Endothelial cell of hepatic sinusoid (primary cell): ENCODE data around the gene RELB.
"Not testable (repeated sequence)": the region's sequence is repeated elsewhere in the genome, so short reads cannot be mapped to it uniquely, and the experiment has no call there.

Source experiments
- in situ Hi-C: cut with HindIII; loops from 2 replicates; pipeline ENCODE4 v1.10.0; 2017; ENCODE audit warnings: low sequenced_read_pairs

RELB gene

GRCh38 chr19:44984005-44984404 is 17.3 kb upstream of the RELB start:
- in situ Hi-C loops, result no loop called here

GRCh38 chr19:44985445-44985844 is 15.8 kb upstream of the RELB start:
- in situ Hi-C loops, result no loop called here

- in situ Hi-C loops, result no loop called here
Measured at GRCh38 chr19:44986389-44986788, 14.9 kb upstream of the RELB start.

GRCh38 chr19:44987148-44987675 is 14.1 kb upstream of the RELB start:
- in situ Hi-C loops, result no loop called here

GRCh38 chr19:44988273-44988672 is 13.0 kb upstream of the RELB start:
- in situ Hi-C loops, result no loop called here

GRCh38 chr19:44988896-44989556 is 12.2 kb upstream of the RELB start:
- in situ Hi-C loops, result no loop called here

- in situ Hi-C loops, result no loop called here
Measured at GRCh38 chr19:44990459-44990858, 10.8 kb upstream of the RELB start.

- in situ Hi-C loops, result no loop called here
Measured at GRCh38 chr19:44990966-44991365, 10.3 kb upstream of the RELB start.

GRCh38 chr19:44992336-44993163 is 8.7 kb upstream of the RELB start:
- in situ Hi-C loops, result no loop called here

GRCh38 chr19:44993526-44993925 is 7.7 kb upstream of the RELB start:
- in situ Hi-C loops, result no loop called here

- in situ Hi-C loops, result no loop called here
Measured at GRCh38 chr19:44993926-44994537, 7.2 kb upstream of the RELB start.

- in situ Hi-C loops, result no loop called here
Measured at GRCh38 chr19:44998025-44998424, 3.2 kb upstream of the RELB start.

GRCh38 chr19:44999131-44999925 is 1.9 kb upstream of the RELB start:
- in situ Hi-C loops, result not testable (repeated sequence)

GRCh38 chr19:45000665-45001064 is 599 bp upstream of the RELB start:
- in situ Hi-C loops, result not testable (repeated sequence)

- in situ Hi-C loops, result no loop called here
Measured at GRCh38 chr19:45003485-45003884, 2.2 kb downstream of the RELB start.

- in situ Hi-C loops, result no loop called here
Measured at GRCh38 chr19:45005787-45006186, 4.5 kb downstream of the RELB start.

- in situ Hi-C loops, result no loop called here
Measured at GRCh38 chr19:45008552-45008951, 7.3 kb downstream of the RELB start.

GRCh38 chr19:45009625-45010255 is 8.5 kb downstream of the RELB start:
- in situ Hi-C loops, result no loop called here

GRCh38 chr19:45010306-45010705 is 9.0 kb downstream of the RELB start:
- in situ Hi-C loops, result no loop called here

GRCh38 chr19:45011959-45012358 is 10.7 kb downstream of the RELB start:
- in situ Hi-C loops, result no loop called here
